Lower leg skin (tissue), 4 donors: Measurements from ENCODE around the gene BACE2. TPM values are rescaled to one million over a fixed set of nuclear protein-coding genes. Genes with fewer than 3 reads are reported as not detected.

ENCODE experiments used
- DNase-seq, 2 donors: peaks; one replicate each; pipeline ENCODE4 v3.0.0-alpha.2; 2019; ENCODE audit warnings: low spot score in 2 of 2
- H3K4me3 ChIP-seq: fragments of 200-600 bp; sonication (generic); 2 replicates; pipeline ENCODE4 v1.5.1; 2017; ENCODE audit warnings: mild to moderate bottlenecking, low read depth; ENCODE audit not compliant: poor library complexity, severe bottlenecking
- POLR2A ChIP-seq, 2 donors: fragments of 450-650 bp; IDR thresholded peaks; one replicate each; pipeline ENCODE4 v1.6.1; 2016 to 2017; ENCODE audit warnings: antibody characterized with exemption in 2 of 2, mild to moderate bottlenecking in 1 of 2, moderate library complexity in 1 of 2
- WGBS, 2 donors: methylation state at CpG; one replicate each; pipeline ENCODE4 v1.1.5; 2018; 5-methylcytosine and 5-hydroxymethylcytosine counted together
- intact Hi-C: fragments of 100-400 bp; cut with DNase I; formaldehyde crosslinking; loops from one replicate; pipeline ENCODE4 v1.15.0; 2023; ENCODE audit warnings: low total_unique reads
- total RNA-seq, 4 donors: library from RNA; depleted of rRNA; stranded (reverse); fragments of >200 nt; gene quantifications; one replicate each; pipeline ENCODE4 v1.1.0, GENCODE V29; 2016
- TF ChIP-seq, protein P1 (sequence below), 3 donors: fragments of 450-650 bp; IDR thresholded peaks; one replicate each; pipeline ENCODE4 v1.5.1; 2016; ENCODE audit warnings: antibody characterized with exemption in 3 of 3, mild to moderate bottlenecking in 3 of 3, moderate library complexity in 2 of 3

BACE2 gene
- total RNA-seq, 4 donors from 2014 or later = 12.2 to 44.7 (median 27.2) TPM

- no peak for DNase-seq
- 77 to 78% methylated on average over 7 of the region's 7 CpGs for WGBS, 2 donors
- TF ChIP-seq, protein P1, sequence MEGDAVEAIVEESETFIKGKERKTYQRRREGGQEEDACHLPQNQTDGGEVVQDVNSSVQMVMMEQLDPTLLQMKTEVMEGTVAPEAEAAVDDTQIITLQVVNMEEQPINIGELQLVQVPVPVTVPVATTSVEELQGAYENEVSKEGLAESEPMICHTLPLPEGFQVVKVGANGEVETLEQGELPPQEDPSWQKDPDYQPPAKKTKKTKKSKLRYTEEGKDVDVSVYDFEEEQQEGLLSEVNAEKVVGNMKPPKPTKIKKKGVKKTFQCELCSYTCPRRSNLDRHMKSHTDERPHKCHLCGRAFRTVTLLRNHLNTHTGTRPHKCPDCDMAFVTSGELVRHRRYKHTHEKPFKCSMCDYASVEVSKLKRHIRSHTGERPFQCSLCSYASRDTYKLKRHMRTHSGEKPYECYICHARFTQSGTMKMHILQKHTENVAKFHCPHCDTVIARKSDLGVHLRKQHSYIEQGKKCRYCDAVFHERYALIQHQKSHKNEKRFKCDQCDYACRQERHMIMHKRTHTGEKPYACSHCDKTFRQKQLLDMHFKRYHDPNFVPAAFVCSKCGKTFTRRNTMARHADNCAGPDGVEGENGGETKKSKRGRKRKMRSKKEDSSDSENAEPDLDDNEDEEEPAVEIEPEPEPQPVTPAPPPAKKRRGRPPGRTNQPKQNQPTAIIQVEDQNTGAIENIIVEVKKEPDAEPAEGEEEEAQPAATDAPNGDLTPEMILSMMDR (IDR thresholded peaks at IDR 0.05) = no peak
- no peak for TF ChIP-seq POLR2A (IDR thresholded peaks at IDR 0.05)
- no peak overlapping the region for H3K4me3 ChIP-seq
- intact Hi-C loops = no loop called here
Observed at GRCh38 chr21:41228958-41229357, 61.0 kb downstream of the BACE2 start.

DNA sequence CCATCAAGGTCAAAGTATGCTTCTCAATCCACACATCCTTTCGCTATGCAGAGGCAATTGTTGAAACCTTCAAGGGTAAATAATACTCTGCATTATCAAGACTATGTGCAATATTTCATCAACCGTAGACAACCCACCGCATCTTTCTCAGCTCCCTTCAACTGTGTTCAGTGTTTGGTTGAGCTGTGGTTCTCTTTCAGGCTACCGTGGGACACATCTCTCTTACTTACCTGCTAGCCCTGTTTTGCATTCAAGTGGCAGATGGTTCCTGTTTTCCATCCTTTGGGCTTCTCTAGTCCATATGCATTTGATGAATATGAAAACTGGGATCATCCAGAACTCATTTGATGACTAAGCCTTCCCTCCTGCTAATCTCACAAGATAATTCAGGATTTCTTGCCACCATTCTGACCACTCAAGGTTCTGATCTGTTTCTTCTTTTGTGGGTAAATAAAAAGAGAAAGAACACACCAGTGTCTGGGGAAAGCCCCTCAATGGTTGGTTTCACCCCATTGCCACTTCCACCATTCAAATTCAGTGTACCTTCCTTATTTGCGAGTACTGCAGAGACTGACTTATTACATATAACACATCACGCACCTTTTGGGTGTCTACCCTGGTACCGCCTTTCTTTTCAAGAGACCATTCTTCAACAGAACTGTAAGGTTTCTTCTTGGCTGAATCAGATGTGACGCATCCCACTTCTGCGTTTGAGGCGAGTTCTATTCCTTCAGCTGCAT, 61.7 kb downstream of the BACE2 start:
- DNase-seq = no peak
- intact Hi-C loops = no loop called here
- TF ChIP-seq, protein P1 (IDR thresholded peaks at IDR 0.05) = no peak
- no peak for TF ChIP-seq POLR2A (IDR thresholded peaks at IDR 0.05)
- no peak overlapping the region for H3K4me3 ChIP-seq
- WGBS, 2 donors = 95 to 96% methylated on average over 10 of the region's 10 CpGs

- DNase-seq = no peak
- intact Hi-C loops = no loop called here
- no peak for TF ChIP-seq POLR2A (IDR thresholded peaks at IDR 0.05)
- TF ChIP-seq, protein P1 (IDR thresholded peaks at IDR 0.05) = no peak
- WGBS, 2 donors = 56 to 57% methylated on average over 4 of the region's 4 CpGs
- no peak overlapping the region for H3K4me3 ChIP-seq
Observed at GRCh38 chr21:41230497-41230896, 62.5 kb downstream of the BACE2 start.

DNA sequence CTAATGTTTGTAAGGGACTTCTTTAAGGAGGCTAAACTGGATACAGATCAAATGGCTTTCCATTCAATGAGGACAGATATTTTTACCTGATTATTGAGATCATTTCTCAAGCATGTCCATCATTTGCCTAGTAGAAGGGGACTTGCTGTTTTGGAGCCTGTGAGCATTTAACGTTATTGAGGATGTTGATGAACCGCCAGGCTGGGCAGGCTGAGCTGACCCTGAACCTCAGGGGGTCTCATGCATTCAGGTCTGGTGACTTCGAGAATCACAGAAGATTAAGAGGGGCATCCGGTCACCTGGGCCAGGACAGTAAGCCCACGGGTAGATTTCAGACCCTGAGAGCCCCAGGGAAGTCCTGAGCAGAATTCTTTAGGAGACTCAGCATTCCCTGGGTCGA, 63.1 kb downstream of the BACE2 start:
- whole genome bisulfite sequencing, 2 donors = 87 to 93% methylated on average over 6 of the region's 6 CpGs
- no peak for TF ChIP-seq POLR2A (IDR thresholded peaks at IDR 0.05)
- TF ChIP-seq, protein P1 (IDR thresholded peaks at IDR 0.05) = no peak
- H3K4me3 ChIP-seq = no peak overlapping the region

GRCh38 chr21:41232013-41232412, 64.1 kb downstream of the BACE2 start:
- no peak for TF ChIP-seq POLR2A (IDR thresholded peaks at IDR 0.05)
- TF ChIP-seq, protein P1 (IDR thresholded peaks at IDR 0.05) = no peak
- intact Hi-C loops = no loop called here
- H3K4me3 ChIP-seq = no peak overlapping the region
- no peak for DNase-seq
- WGBS, 2 donors = 92 to 95% methylated on average over 10 of the region's 10 CpGs

More for the DNA sequence above, 63.1 kb downstream of the BACE2 start:
- intact Hi-C loops = no loop called here
- DNase-seq = no peak

- TF ChIP-seq, protein P1 (IDR thresholded peaks at IDR 0.05) = no peak
- no peak for TF ChIP-seq POLR2A (IDR thresholded peaks at IDR 0.05)
- no peak overlapping the region for H3K4me3 ChIP-seq
- intact Hi-C loops = no loop called here
- 77 to 87% methylated on average over 6 of the region's 6 CpGs for WGBS, 2 donors
- no peak for DNase-seq
Observed at GRCh38 chr21:41233916-41234315, 66.0 kb downstream of the BACE2 start.
